Erythroblast (primary cell): ENCODE results near the gene CCZ1B.
"Not testable (repeated sequence)": the region's sequence is repeated elsewhere in the genome, so short reads cannot be mapped to it uniquely, and the experiment has no call there.

Source experiments
- GATA1 ChIP-seq: IDR thresholded peaks from 2 replicates; pipeline ENCODE4 v1.6.1; 2011; ENCODE audit warnings: low read depth, mild to moderate bottlenecking, control low read depth, low read length, moderate library complexity
- POLR2A ChIP-seq: IDR thresholded peaks from 2 replicates; pipeline ENCODE4 v1.6.1; 2011; ENCODE audit warnings: mild to moderate bottlenecking, low read length

DNA sequence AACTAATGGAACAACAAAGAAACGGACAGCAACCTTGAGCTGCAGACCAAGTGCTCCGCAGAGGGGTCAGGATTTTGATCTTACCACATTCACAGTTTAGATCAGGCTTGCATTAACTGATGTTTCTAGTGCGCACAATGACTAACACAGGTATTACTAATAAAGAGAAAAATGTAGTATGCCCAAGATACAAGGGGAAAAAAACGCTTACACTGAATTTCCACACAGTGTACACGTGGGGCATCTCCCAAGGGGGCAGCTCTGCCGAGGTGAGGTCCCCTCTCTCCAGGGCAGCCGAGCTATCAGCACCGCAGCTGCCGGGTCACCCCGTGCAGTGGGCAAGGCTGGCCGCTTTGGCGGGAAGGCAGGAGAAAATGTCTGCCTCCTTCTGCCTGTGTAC lies 26.2 kb downstream of the CCZ1B start:
- TF ChIP-seq POLR2A, GATA1: not testable (repeated sequence)
